Measurements from ENCODE around the gene ZNF804B. TPM values are rescaled to one million over a fixed set of nuclear protein-coding genes. Genes with fewer than 3 reads are reported as not detected.

Gene ZNF804B
- total RNA-seq, 1 donor from 2014 or later = not detected

Other genes with a start within 250 kb of the ZNF804B start
- gene TEX47, start 36.0 kb downstream of the ZNF804B start, total RNA-seq = not detected